DMS153 (cell line): ENCODE results near the gene IQGAP2.
"Not testable (repeated sequence)": the region's sequence is repeated elsewhere in the genome, so short reads cannot be mapped to it uniquely, and the experiment has no call there.

Source experiments
- DNase-seq: peaks from one replicate; lab custom pipeline; 2025; lab: John Stamatoyannopoulos, UW

The IQGAP2 gene

GRCh38 chr5:76402886-76403765 is at the start of gene IQGAP2:
IQGAP2 (plus strand) TSS chr5:76403285; CDS start chr5:76403546, 261 bp downstream.
- DNase-seq: no peak

- DNase-seq: no peak
Measured at GRCh38 chr5:76356887-76357286, 46.2 kb upstream of the IQGAP2 start.

- no peak for DNase-seq
Measured at GRCh38 chr5:76363352-76364225, 39.5 kb upstream of the IQGAP2 start.

GRCh38 chr5:76364226-76364589 is 38.9 kb upstream of the IQGAP2 start:
- DNase-seq: no peak

GRCh38 chr5:76365561-76365960 is 37.5 kb upstream of the IQGAP2 start:
- DNase-seq: no peak

- no peak for DNase-seq
Measured at GRCh38 chr5:76366596-76366995, 36.5 kb upstream of the IQGAP2 start.

- DNase-seq: no peak
Measured at GRCh38 chr5:76367623-76368371, 35.3 kb upstream of the IQGAP2 start.

GRCh38 chr5:76368941-76369340 is 34.1 kb upstream of the IQGAP2 start:
- DNase-seq: no peak

- DNase-seq: not testable (repeated sequence)
Measured at GRCh38 chr5:76369668-76370067, 33.4 kb upstream of the IQGAP2 start.

- no peak for DNase-seq
Measured at GRCh38 chr5:76371960-76372322, 31.1 kb upstream of the IQGAP2 start.

- no peak for DNase-seq
Measured at GRCh38 chr5:76372323-76373054, 30.6 kb upstream of the IQGAP2 start.

GRCh38 chr5:76376148-76376865 is 26.8 kb upstream of the IQGAP2 start:
- no peak for DNase-seq

GRCh38 chr5:76376866-76377230 is 26.2 kb upstream of the IQGAP2 start:
- DNase-seq: no peak

- no peak for DNase-seq
Measured at GRCh38 chr5:76378355-76378754, 24.7 kb upstream of the IQGAP2 start.

- DNase-seq: no peak
Measured at GRCh38 chr5:76379316-76379715, 23.8 kb upstream of the IQGAP2 start.

GRCh38 chr5:76379855-76380254 is 23.2 kb upstream of the IQGAP2 start:
- no peak for DNase-seq

GRCh38 chr5:76380346-76381066 is 22.6 kb upstream of the IQGAP2 start:
- DNase-seq: no peak

GRCh38 chr5:76383126-76383832 is 19.8 kb upstream of the IQGAP2 start:
- DNase-seq: no peak

GRCh38 chr5:76384189-76384588 is 18.9 kb upstream of the IQGAP2 start:
- no peak for DNase-seq

GRCh38 chr5:76384705-76385104 is 18.4 kb upstream of the IQGAP2 start:
- DNase-seq: no peak
